OCI-LY7 (cell line): ENCODE measurements around the gene RIC1. TPM values are rescaled to one million over a fixed set of nuclear protein-coding genes. Genes with fewer than 3 reads are reported as not detected.

Experiments
- BruUV-seq: library from RNA; stranded (reverse); fragments of 400-500 nt; replicated peaks from 2 replicates; lab custom pipeline; 2021; lab: Mats Ljungman, UMichigan
- CTCF ChIA-PET: fragments of 300-600 bp; sonication (Branson Sonifier 250); formaldehyde crosslinking; loops from one replicate; lab custom pipeline; 2022; ENCODE audit warnings: antibody characterized with exemption; ENCODE audit not compliant: unreplicated experiment; lab: Charles Lee
- POLR2A ChIA-PET: fragments of 300-600 bp; sonication (Branson Sonifier 250); formaldehyde crosslinking; loops from one replicate; lab custom pipeline; 2022; ENCODE audit warnings: antibody characterized with exemption; lab: Charles Lee
- DNase-seq: peaks from one replicate; pipeline ENCODE4 v3.0.0-alpha.2; 2015; ENCODE audit warnings: low spot score
- H2AFZ ChIP-seq: fragments of 200-600 bp; sonication (generic), shearing (Covaris generic); 2 replicates; pipeline ENCODE4 v1.6.1; 2014; ENCODE audit warnings: mild to moderate bottlenecking, antibody characterized with exemption, low read length, moderate library complexity
- H3K27ac ChIP-seq: fragments of 200-600 bp; sonication (generic); 2 replicates; pipeline ENCODE4 v1.5.1; 2014; ENCODE audit warnings: mixed run types, low read depth, mild to moderate bottlenecking, moderate library complexity, low read length, inconsistent platforms; ENCODE audit not compliant: poor library complexity, severe bottlenecking
- H3K36me3 ChIP-seq: fragments of 200-600 bp; sonication (generic); 2 replicates; pipeline ENCODE4 v1.6.1; 2014; ENCODE audit warnings: mild to moderate bottlenecking, antibody characterized with exemption, low read length, moderate library complexity, mixed read lengths; ENCODE audit not compliant: insufficient read depth
- H3K4me1 ChIP-seq: fragments of 200-600 bp; sonication (generic); 2 replicates; pipeline ENCODE4 v1.5.1; 2014; ENCODE audit warnings: mild to moderate bottlenecking, low read length; ENCODE audit not compliant: insufficient read depth, poor library complexity, severe bottlenecking
- H3K4me2 ChIP-seq: fragments of 200-600 bp; sonication (generic); 2 replicates; pipeline ENCODE4 v1.6.1; 2014; ENCODE audit warnings: mild to moderate bottlenecking, low read length
- H3K4me3 ChIP-seq: fragments of 200-600 bp; sonication (generic); 2 replicates; pipeline ENCODE4 v1.5.1; 2014; ENCODE audit warnings: mild to moderate bottlenecking, low read depth, low read length; ENCODE audit not compliant: poor library complexity, severe bottlenecking
- H3K79me2 ChIP-seq: fragments of 200-600 bp; sonication (generic); 2 replicates; pipeline ENCODE4 v1.6.1; 2016; ENCODE audit warnings: low read depth, mild to moderate bottlenecking, low read length, moderate library complexity, mixed read lengths; ENCODE audit not compliant: insufficient read depth
- H3K9me2 ChIP-seq: fragments of 200-600 bp; sonication (generic); 2 replicates; pipeline ENCODE4 v1.6.1; 2016; ENCODE audit warnings: mild to moderate bottlenecking, low read length, mixed read lengths; ENCODE audit not compliant: insufficient read depth
- H3K9me3 ChIP-seq: fragments of 200-600 bp; sonication (generic); 2 replicates; pipeline ENCODE4 v1.6.1; 2014; ENCODE audit warnings: mild to moderate bottlenecking, mixed run types, low read length, mixed read lengths
- H4K20me1 ChIP-seq: fragments of 200-600 bp; sonication (generic); 2 replicates; pipeline ENCODE4 v1.6.1; 2014; ENCODE audit warnings: mild to moderate bottlenecking, antibody characterized with exemption, low read length, moderate library complexity, mixed read lengths; ENCODE audit not compliant: insufficient read depth
- CTCF ChIP-seq: fragments of 200-600 bp; sonication (generic); conservative IDR thresholded peaks from 2 replicates; pipeline ENCODE4 v1.5.1; 2014; ENCODE audit warnings: mild to moderate bottlenecking, antibody characterized with exemption, low read length, moderate library complexity, mixed read lengths
- EZH2phosphoT487 ChIP-seq: fragments of 200-600 bp; sonication (generic); IDR thresholded peaks from 2 replicates; pipeline ENCODE4 v1.6.1; 2018; ENCODE audit warnings: low read depth, borderline replicate concordance, mild to moderate bottlenecking, mixed run types, antibody characterized with exemption, low read length, moderate library complexity, mixed read lengths
- intact Hi-C: fragments of 100-400 bp; cut with micrococcal nuclease; formaldehyde crosslinking; loops from one replicate; pipeline ENCODE4 v1.10.0; 2022; ENCODE audit not compliant: unreplicated experiment
- total RNA-seq, 2 experiments: library from RNA; depleted of rRNA in 1 of 2; stranded (reverse); fragments of >200 nt in 1 of 2; shearing (Covaris generic) in 1 of 2; gene quantifications; 2 replicates each; pipeline ENCODE4 v1.2.3, GENCODE V29; 2014 to 2022

RIC1 gene
- total RNA-seq, 2 experiments from 2014 or later = 77.0 to 84.6 TPM

DNA sequence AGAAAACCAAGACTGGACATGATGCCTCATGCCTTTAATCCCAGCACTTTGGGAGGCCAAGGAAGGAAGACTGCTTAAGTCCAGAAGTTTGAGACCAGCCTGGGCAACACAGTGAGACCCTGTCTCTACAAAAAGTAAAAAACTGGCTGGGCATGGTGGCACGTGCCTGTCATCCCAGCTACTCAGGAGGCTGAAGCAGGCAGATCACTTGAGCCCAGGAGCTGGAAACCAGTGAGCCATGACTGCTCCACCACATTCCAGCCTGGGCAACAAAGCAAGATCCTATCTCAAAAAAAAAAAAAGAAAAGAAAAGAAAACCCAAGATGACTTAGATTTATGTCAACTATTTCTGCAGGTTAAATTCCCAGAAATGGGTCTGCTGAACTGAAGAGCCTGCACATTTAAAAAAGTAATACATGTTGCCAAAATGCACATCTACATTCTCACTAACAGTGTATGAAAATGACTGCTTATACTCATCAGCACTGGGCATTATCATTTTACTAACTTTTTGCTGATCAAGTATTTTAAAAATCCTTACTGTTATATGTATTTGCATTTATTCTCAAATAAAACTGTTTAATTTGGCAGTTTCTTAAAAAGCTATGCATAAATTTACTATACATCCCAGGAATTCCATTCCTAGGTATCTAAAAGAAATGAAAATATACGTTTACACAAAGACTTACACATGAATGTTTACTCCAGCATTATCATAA is 189.7 kb downstream of the RIC1 start:
- Histone ChIP-seq H3K4me1 (no peaks in the 10 kb centered on the region), H3K4me3 (no peak overlapping the region), H3K9me3 (no peaks in the 10 kb centered on the region), H4K20me1 (no peaks in the 10 kb centered on the region), H2AFZ (no peak overlapping the region), H3K9me2 (no peaks in the 10 kb centered on the region), H3K79me2 (no peaks in the 10 kb centered on the region), H3K4me2 (no peak overlapping the region), H3K27ac (no peak overlapping the region), H3K36me3 (peaks cover 60% of the 10 kb centered on the region)
- POLR2A ChIA-PET = interaction anchor here (1.6 kb wide), 1 partner anchor 14 kb away, joined by 5 read pairs; no protein-coding TSS in a partner anchor
- BruUV-seq = no TSS peak
- TF ChIP-seq EZH2phosphoT487 (no peak), CTCF (no peak)
- intact Hi-C loops = no loop called here
- no peak for DNase-seq
- CTCF ChIA-PET = no interaction called here

GRCh38 chr9:5819174-5819573 is 190.3 kb downstream of the RIC1 start:
- no peaks in the 10 kb centered on the region for H3K9me3 ChIP-seq
- H3K4me1 ChIP-seq = no peaks in the 10 kb centered on the region
- H3K27ac ChIP-seq = no peak overlapping the region
- no TSS peak for BruUV-seq
- no peak overlapping the region for H2AFZ ChIP-seq
- no peak overlapping the region for H3K4me3 ChIP-seq
- H3K79me2 ChIP-seq = no peaks in the 10 kb centered on the region
- H4K20me1 ChIP-seq = no peaks in the 10 kb centered on the region
- no peaks in the 10 kb centered on the region for H3K9me2 ChIP-seq
- POLR2A ChIA-PET = no interaction called here
- peaks cover 61% of the 10 kb centered on the region for H3K36me3 ChIP-seq
- CTCF ChIA-PET = no interaction called here
- intact Hi-C loops = no loop called here
- DNase-seq = no peak
- H3K4me2 ChIP-seq = no peak overlapping the region
- no peak for TF ChIP-seq EZH2phosphoT487
- TF ChIP-seq CTCF = no peak

DNA sequence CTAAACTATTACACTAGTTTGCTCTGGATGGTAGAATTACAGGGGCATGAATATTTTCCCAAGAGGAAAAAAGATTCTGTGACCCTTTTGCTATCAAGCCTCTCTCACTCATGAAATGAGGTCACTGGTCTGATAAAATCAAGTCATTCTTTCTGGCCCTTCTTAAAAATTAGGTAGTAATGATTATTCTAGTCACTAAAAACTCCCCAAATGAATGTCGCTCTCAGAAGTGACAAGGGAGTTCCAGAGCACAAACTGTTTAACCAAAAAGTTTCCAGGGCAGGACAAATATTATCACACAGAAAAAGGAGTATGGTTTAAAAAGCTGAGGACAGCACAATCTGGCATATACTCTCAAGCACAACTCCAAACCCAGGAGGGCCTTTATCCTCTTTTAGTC is 191.5 kb downstream of the RIC1 start:
- CTCF ChIA-PET = no interaction called here
- BruUV-seq = no TSS peak
- H3K4me3 ChIP-seq = no peak overlapping the region
- no peaks in the 10 kb centered on the region for H3K9me2 ChIP-seq
- H3K36me3 ChIP-seq = peaks cover 63% of the 10 kb centered on the region
- no peak overlapping the region for H3K27ac ChIP-seq
- no peak overlapping the region for H2AFZ ChIP-seq
- no peaks in the 10 kb centered on the region for H3K79me2 ChIP-seq
- H3K4me1 ChIP-seq = no peaks in the 10 kb centered on the region
- TF ChIP-seq EZH2phosphoT487 (no peak), CTCF (no peak)
- POLR2A ChIA-PET = interaction anchor here (0.5 kb wide), 1 partner anchor 11 kb away, joined by 3 read pairs; no protein-coding TSS in a partner anchor
- H3K9me3 ChIP-seq = no peaks in the 10 kb centered on the region
- intact Hi-C loops = no loop called here
- no peak overlapping the region for H3K4me2 ChIP-seq
- DNase-seq = no peak
- no peaks in the 10 kb centered on the region for H4K20me1 ChIP-seq
